GM23338 (cell line): ENCODE results near the gene DACH1. TPM values are rescaled to one million over a fixed set of nuclear protein-coding genes. Genes with fewer than 3 reads are reported as not detected.

Experiments
- CREB1 ChIP-seq: fragments of 250-450 bp; sonication (Bioruptor Pico); IDR thresholded peaks from 2 replicates; pipeline ENCODE4 v1.5.0; 2020; ENCODE audit warnings: low read depth, mild to moderate bottlenecking, moderate library complexity
- CTCF ChIP-seq, 2 experiments: fragments of 200-600 bp in 1 of 2; sonication (generic) in 1 of 2; conservative IDR thresholded peaks; 2 replicates each; pipeline versions ENCODE4 v1.5.1 to v1.6.1; 2016 to 2017; ENCODE audit warnings: antibody characterized with exemption in 2 of 2, low read depth in 2 of 2, mild to moderate bottlenecking in 2 of 2, moderate library complexity in 1 of 2
- ETS1 ChIP-seq: IDR thresholded peaks from 2 replicates; pipeline ENCODE4 v1.6.1; 2016; ENCODE audit warnings: antibody characterized with exemption
- EZH2 ChIP-seq: fragments of 200-600 bp; sonication (generic); IDR thresholded peaks from one replicate; pipeline ENCODE4 v1.8.0; 2017; ENCODE audit warnings: antibody characterized with exemption, mild to moderate bottlenecking, low read depth; ENCODE audit not compliant: unreplicated experiment
- EZH2phosphoT487 ChIP-seq: fragments of 200-600 bp; sonication (generic); IDR thresholded peaks from one replicate; pipeline ENCODE4 v1.8.1; 2018; ENCODE audit warnings: antibody characterized with exemption; ENCODE audit not compliant: unreplicated experiment
- JUNB ChIP-seq: IDR thresholded peaks from one replicate; pipeline ENCODE4 v1.6.1; 2016; ENCODE audit warnings: antibody characterized with exemption; ENCODE audit not compliant: unreplicated experiment
- STAT1 ChIP-seq: IDR thresholded peaks from one replicate; pipeline ENCODE4 v1.6.1; 2016; ENCODE audit warnings: antibody characterized with exemption; ENCODE audit not compliant: unreplicated experiment
- ZNF114 ChIP-seq: fragments of 250-450 bp; sonication (Bioruptor Pico); IDR thresholded peaks from 2 replicates; pipeline ENCODE4 v1.5.0; 2020; ENCODE audit warnings: mild to moderate bottlenecking, moderate library complexity
- ZNF331 ChIP-seq: fragments of 250-450 bp; sonication (Bioruptor Pico); IDR thresholded peaks from 2 replicates; pipeline ENCODE4 v1.5.0; 2020; ENCODE audit warnings: low read depth, mild to moderate bottlenecking, moderate library complexity
- ZNF462 ChIP-seq: fragments of 250-450 bp; sonication (Bioruptor Pico); IDR thresholded peaks from 2 replicates; pipeline ENCODE4 v1.5.0; 2020; ENCODE audit warnings: mild to moderate bottlenecking, moderate library complexity
- polyA plus RNA-seq: library from polyadenylated mRNA; unstranded; fragments of >200 nt; fragmentation: Nextera tagmentation; extraction: Ambion mirVana; gene quantifications from 2 replicates; pipeline ENCODE4 v1.2.1, GENCODE V29; 2016
- total RNA-seq: library from RNA; depleted of rRNA; stranded (reverse); fragments of >200 nt; shearing (Covaris generic); gene quantifications from 2 replicates; pipeline ENCODE4 v1.2.3, GENCODE V29; 2014

Gene DACH1
- total and polyA plus RNA-seq, 2 experiments from 2014 or later: 0.45 to 0.57 TPM

- no peak for TF ChIP-seq ZNF462 (CRISPR knock-in tag)
- no peak for TF ChIP-seq STAT1
- TF ChIP-seq ZNF331 (CRISPR knock-in tag): no peak
- TF ChIP-seq EZH2: no peak
- no peak for TF ChIP-seq JUNB
- TF ChIP-seq CREB1: no peak
- no peak for TF ChIP-seq ETS1
- TF ChIP-seq EZH2phosphoT487: no peak
- TF ChIP-seq ZNF114 (CRISPR knock-in tag): no peak
- no peak for TF ChIP-seq CTCF (conservative IDR thresholded peaks at IDR 0.05; ENCODE audit: low read depth in 2 of 2)
Observed at GRCh38 chr13:71448080-71448630, 418.8 kb downstream of the DACH1 start (continued).
